SK-N-SH (cell line): Measurements from ENCODE around the gene KCNA5. TPM values are rescaled to one million over a fixed set of nuclear protein-coding genes. Genes with fewer than 3 reads are reported as not detected.

Experiments used
- CTCF ChIA-PET: fragments of 300-600, 350-600 bp; formaldehyde crosslinking; extraction: SDS; loops from one replicate; lab custom pipeline; 2021; lab: Yijun Ruan, JAX
- POLR2A ChIA-PET: fragments of 350-600 bp; sonication (Branson Sonifier 250); formaldehyde crosslinking; extraction: SDS; loops from one replicate; lab custom pipeline; 2020; ENCODE audit warnings: antibody characterized with exemption, inconsistent platforms; lab: Yijun Ruan, JAX
- DNase-seq: peaks from one replicate; pipeline ENCODE4 v3.0.0; 2012
- H2AFZ ChIP-seq: fragments of 200-600 bp; sonication (generic); 2 replicates; pipeline ENCODE4 v1.8.1; 2016; ENCODE audit warnings: antibody characterized with exemption, mild to moderate bottlenecking, low read depth
- H3F3A ChIP-seq: fragments of 200-600 bp; sonication (generic); replicated peaks from 2 replicates; pipeline ENCODE3; 2016; ENCODE audit warnings: antibody characterized with exemption, mild to moderate bottlenecking; ENCODE audit not compliant: insufficient read depth
- H3K27ac ChIP-seq, 2 experiments: fragments of 200-500 bp in 1 of 2; fragments of 200-600 bp in 1 of 2; sonication (Bioruptor generic) in 1 of 2; sonication (generic), shearing (Covaris generic) in 1 of 2; 2 replicates each; pipeline versions ENCODE4 v1.5.1 to v1.6.1; 2014 to 2016; ENCODE audit warnings: low read depth in 2 of 2, inconsistent platforms in 1 of 2, low read length in 1 of 2, mild to moderate bottlenecking in 1 of 2, mixed read lengths in 1 of 2
- H3K27me3 ChIP-seq: fragments of 200-600 bp; sonication (generic), shearing (Covaris generic); 2 replicates; pipeline ENCODE4 v1.6.1; 2016; ENCODE audit warnings: mixed run types; ENCODE audit not compliant: insufficient read depth
- H3K36me3 ChIP-seq, 2 experiments: fragments of 200-500 bp in 1 of 2; fragments of 200-600 bp in 1 of 2; sonication (Bioruptor generic) in 1 of 2; sonication (generic) in 1 of 2; replicated peaks in 1 of 2; 2 replicates each; pipeline versions ENCODE3 to v1.5.1; 2014 to 2016; ENCODE audit warnings: low read length in 1 of 2, mild to moderate bottlenecking in 1 of 2; ENCODE audit not compliant: insufficient read depth in 2 of 2, control insufficient read depth in 1 of 2
- H3K4me1 ChIP-seq, 2 experiments: fragments of 200-500 bp in 1 of 2; fragments of 200-600 bp in 1 of 2; sonication (Bioruptor generic) in 1 of 2; sonication (generic), shearing (Covaris generic) in 1 of 2; 2 replicates each; pipeline versions ENCODE4 v1.5.1 to v1.6.1; 2014 to 2016; ENCODE audit warnings: low read depth in 1 of 2, low read length in 1 of 2, mixed run types in 1 of 2; ENCODE audit not compliant: insufficient read depth in 2 of 2, control insufficient read depth in 1 of 2
- H3K4me2 ChIP-seq: fragments of 200-600 bp; sonication (generic), shearing (Covaris generic); 2 replicates; pipeline ENCODE4 v1.6.1; 2017; ENCODE audit warnings: mixed run types
- H3K4me3 ChIP-seq, 2 experiments: fragments of 200-500 bp in 1 of 2; fragments of 200-600 bp in 1 of 2; sonication (Bioruptor generic) in 1 of 2; sonication (generic), shearing (Covaris generic) in 1 of 2; 2 replicates each; pipeline versions ENCODE4 v1.5.1 to v1.8.1; 2014 to 2016; ENCODE audit warnings: low read depth in 2 of 2, inconsistent platforms in 1 of 2, low read length in 1 of 2, mild to moderate bottlenecking in 1 of 2, mixed read lengths in 1 of 2, moderate library complexity in 1 of 2
- H3K79me2 ChIP-seq: fragments of 200-600 bp; sonication (generic); 2 replicates; pipeline ENCODE4 v1.8.1; 2017; ENCODE audit warnings: mild to moderate bottlenecking; ENCODE audit not compliant: insufficient read depth
- H3K9ac ChIP-seq: fragments of 200-600 bp; sonication (generic); 2 replicates; pipeline ENCODE4 v1.6.1; 2017; ENCODE audit warnings: mixed run types
- H3K9me2 ChIP-seq: fragments of 200-600 bp; sonication (generic); 2 replicates; pipeline ENCODE4 v1.6.1; 2017; ENCODE audit warnings: mixed run types
- H3K9me3 ChIP-seq: fragments of 200-600 bp; sonication (generic); 2 replicates; pipeline ENCODE4 v1.6.1; 2017; ENCODE audit warnings: mixed run types, mild to moderate bottlenecking, moderate library complexity
- H4K20me1 ChIP-seq: fragments of 200-600 bp; sonication (generic); 2 replicates; pipeline ENCODE4 v1.6.1; 2017; ENCODE audit warnings: mild to moderate bottlenecking, mixed run types; ENCODE audit not compliant: insufficient read depth
- EP300 ChIP-seq, 2 experiments: IDR thresholded peaks; 2 replicates each; pipeline versions ENCODE4 v1.4.0 to v1.6.1; 2012; ENCODE audit warnings: borderline replicate concordance in 1 of 2, low read depth in 1 of 2, low read length in 1 of 2
- EZH2phosphoT487 ChIP-seq: fragments of 200-600 bp; sonication (generic); IDR thresholded peaks from 2 replicates; pipeline ENCODE4 v1.6.1; 2017; ENCODE audit warnings: low read depth, mixed run types, mild to moderate bottlenecking, antibody characterized with exemption, moderate library complexity, borderline replicate concordance
- FOSL2 ChIP-seq: IDR thresholded peaks from 2 replicates; pipeline ENCODE4 v1.4.0; 2012; ENCODE audit warnings: low read depth, mild to moderate bottlenecking, moderate library complexity, borderline replicate concordance
- FOXM1 ChIP-seq: IDR thresholded peaks from 2 replicates; pipeline ENCODE4 v1.4.0; 2012; ENCODE audit warnings: low read depth, mild to moderate bottlenecking
- GABPA ChIP-seq: IDR thresholded peaks from 2 replicates; pipeline ENCODE4 v1.4.0; 2012; ENCODE audit warnings: low read depth, mild to moderate bottlenecking
- GATA2 ChIP-seq: sonication (generic); formaldehyde crosslinking; IDR thresholded peaks from 2 replicates; pipeline ENCODE4 v1.5.0; 2020; ENCODE audit warnings: mild to moderate bottlenecking, missing genetic modification reagents
- IRF3 ChIP-seq: fragments of 150-350 bp; IDR thresholded peaks from 2 replicates; pipeline ENCODE4 v1.6.1; 2016; ENCODE audit warnings: mild to moderate bottlenecking, low read depth, low read length
- JUND ChIP-seq: IDR thresholded peaks from 2 replicates; pipeline ENCODE4 v1.4.0; 2012
- MXI1 ChIP-seq: IDR thresholded peaks from 2 replicates; pipeline ENCODE4 v1.6.1; 2012; ENCODE audit warnings: mild to moderate bottlenecking, low read depth, low read length, improper control_type of control experiment
- NFIC ChIP-seq: IDR thresholded peaks from 2 replicates; pipeline ENCODE4 v1.4.0; 2012; ENCODE audit warnings: borderline replicate concordance
- NRF1 ChIP-seq: IDR thresholded peaks from 2 replicates; pipeline ENCODE4 v1.6.1; 2012; ENCODE audit warnings: low read depth, mild to moderate bottlenecking, low read length
- POLR2AphosphoS5 ChIP-seq: IDR thresholded peaks from 2 replicates; pipeline ENCODE4 v1.6.1; 2012; ENCODE audit warnings: low read depth, low read length
- RAD21 ChIP-seq: IDR thresholded peaks from 2 replicates; pipeline ENCODE4 v1.6.1; 2012; ENCODE audit warnings: mild to moderate bottlenecking, low read length
- REST ChIP-seq: IDR thresholded peaks from 2 replicates; pipeline ENCODE4 v1.6.1; 2012; ENCODE audit warnings: mild to moderate bottlenecking, low read depth, low read length, moderate library complexity
- TAF1 ChIP-seq: IDR thresholded peaks from 2 replicates; pipeline ENCODE4 v1.6.1; 2012; ENCODE audit warnings: low read depth, mild to moderate bottlenecking, low read length, moderate library complexity, borderline replicate concordance
- USF2 ChIP-seq: fragments of 150-350 bp; IDR thresholded peaks from 2 replicates; pipeline ENCODE4 v1.6.1; 2017; ENCODE audit warnings: antibody characterized with exemption, low read length, low read depth, borderline replicate concordance
- WGBS: methylation state at CpG from one replicate; pipeline ENCODE4 v1.1.6; 2017; ENCODE audit warnings: low lambda C conversion rate; 5-methylcytosine and 5-hydroxymethylcytosine counted together
- polyA plus RNA-seq, 3 experiments: library from polyadenylated mRNA; depleted of rRNA; stranded (reverse); fragments of >200 nt; gene quantifications; 2 replicates each; pipeline ENCODE4 v1.2.3, GENCODE V29; 2012

Gene KCNA5
- polyA plus RNA-seq, 1 of the 3 experiments (the other 2 are of a cell fraction) = not detected

GRCh38 chr12:5078423-5078822 lies 34.7 kb downstream of the KCNA5 start:
- Histone ChIP-seq H3K9ac (no peak overlapping the region), H4K20me1 (no peaks in the 10 kb centered on the region), H3K9me2 (no peaks in the 10 kb centered on the region), H3K36me3 (no peaks in the 10 kb centered on the region), H3K27ac (no peak overlapping the region), H3K79me2 (no peaks in the 10 kb centered on the region), H2AFZ (no peak overlapping the region), H3K27me3 (peaks cover 73% of the 10 kb centered on the region), H3K4me3 (no peak overlapping the region), H3K4me2 (no peak overlapping the region), H3K9me3 (no peaks in the 10 kb centered on the region), H3F3A (no peaks in the 10 kb centered on the region), H3K4me1 (peaks cover 0 to 10% of the 10 kb centered on the region in 2 experiments; a peak in 1 of 4 replicates)
- CTCF ChIA-PET = interaction anchor here (1.3 to 1.9 kb wide), 3 partner anchors 56 to 365 kb away, joined by 4 to 5 read pairs (median 5); no protein-coding TSS in a partner anchor
- POLR2A ChIA-PET = no interaction called here
- 0% methylated on average over 3 of the region's 4 CpGs for WGBS
- DNase-seq = peak; percentile 55
- no peak for TF ChIP-seq TAF1
- TF ChIP-seq IRF3 = no peak
- no peak for TF ChIP-seq JUND
- TF ChIP-seq NFIC = no peak
- no peak for TF ChIP-seq POLR2AphosphoS5
- TF ChIP-seq RAD21 = no peak
- TF ChIP-seq FOXM1 = no peak
- no peak for TF ChIP-seq EP300 (IDR thresholded peaks at IDR 0.05; ENCODE audit: borderline replicate concordance in 1 of 2, low read depth in 1 of 2, low read length in 1 of 2)
- TF ChIP-seq REST = no peak
- no peak for TF ChIP-seq GABPA
- no peak for TF ChIP-seq NRF1
- no peak for TF ChIP-seq MXI1
- no peak for TF ChIP-seq EZH2phosphoT487
- TF ChIP-seq GATA2 (CRISPR knock-in tag) = no peak
- no peak for TF ChIP-seq FOSL2
- no peak for TF ChIP-seq USF2
